OCI-LY1 (cell line): ENCODE measurements around the gene CYB5RL.

ENCODE experiments used
- EZH2 ChIP-seq: fragments of 200-600 bp; sonication (generic), shearing (Covaris generic); IDR thresholded peaks from 2 replicates; pipeline ENCODE4 v1.8.0; 2017; ENCODE audit warnings: borderline replicate concordance, mixed run types, mild to moderate bottlenecking, antibody characterized with exemption, low read length, moderate library complexity, mixed read lengths
- TF ChIP-seq, protein P1 (sequence below): fragments of 200-600 bp; sonication (generic), shearing (Covaris generic); IDR thresholded peaks from 2 replicates; pipeline ENCODE4 v1.5.1; 2017; ENCODE audit warnings: mild to moderate bottlenecking, antibody characterized with exemption, low read length, moderate library complexity, mixed read lengths

DNA sequence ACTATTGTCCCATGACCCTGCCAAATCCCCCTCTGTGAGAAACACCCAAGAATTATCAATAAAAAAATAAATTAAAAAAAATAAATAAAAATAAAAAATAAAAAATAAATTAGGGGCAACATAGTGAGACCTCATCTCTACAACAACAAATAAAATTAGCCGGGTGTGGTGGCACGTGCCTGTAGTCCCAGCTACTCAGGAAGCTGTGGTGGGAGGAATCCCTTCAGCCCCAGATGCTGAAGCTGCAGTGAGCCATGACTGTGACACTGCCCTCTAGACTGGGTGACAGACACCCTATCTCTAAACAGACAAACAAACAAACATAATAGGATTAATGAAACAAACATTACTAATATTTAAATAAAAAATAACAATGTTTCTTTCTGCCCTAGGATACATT is 34.5 kb upstream of the CYB5RL start:
- TF ChIP-seq, protein P1, sequence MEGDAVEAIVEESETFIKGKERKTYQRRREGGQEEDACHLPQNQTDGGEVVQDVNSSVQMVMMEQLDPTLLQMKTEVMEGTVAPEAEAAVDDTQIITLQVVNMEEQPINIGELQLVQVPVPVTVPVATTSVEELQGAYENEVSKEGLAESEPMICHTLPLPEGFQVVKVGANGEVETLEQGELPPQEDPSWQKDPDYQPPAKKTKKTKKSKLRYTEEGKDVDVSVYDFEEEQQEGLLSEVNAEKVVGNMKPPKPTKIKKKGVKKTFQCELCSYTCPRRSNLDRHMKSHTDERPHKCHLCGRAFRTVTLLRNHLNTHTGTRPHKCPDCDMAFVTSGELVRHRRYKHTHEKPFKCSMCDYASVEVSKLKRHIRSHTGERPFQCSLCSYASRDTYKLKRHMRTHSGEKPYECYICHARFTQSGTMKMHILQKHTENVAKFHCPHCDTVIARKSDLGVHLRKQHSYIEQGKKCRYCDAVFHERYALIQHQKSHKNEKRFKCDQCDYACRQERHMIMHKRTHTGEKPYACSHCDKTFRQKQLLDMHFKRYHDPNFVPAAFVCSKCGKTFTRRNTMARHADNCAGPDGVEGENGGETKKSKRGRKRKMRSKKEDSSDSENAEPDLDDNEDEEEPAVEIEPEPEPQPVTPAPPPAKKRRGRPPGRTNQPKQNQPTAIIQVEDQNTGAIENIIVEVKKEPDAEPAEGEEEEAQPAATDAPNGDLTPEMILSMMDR, result no peak
- no peak for TF ChIP-seq EZH2
